Sigmoid colon (tissue), 7 donors: ENCODE results near the gene CSNK1D. TPM values are rescaled to one million over a fixed set of nuclear protein-coding genes. Genes with fewer than 3 reads are reported as not detected.

Source experiments
- DNase-seq: peaks from one replicate; pipeline ENCODE4 v3.0.0-alpha.2; 2019
- H3K27ac ChIP-seq, 4 donors: fragments of 200-600 bp; sonication (generic); one replicate each; pipeline ENCODE4 v1.5.1; 2016 to 2019; ENCODE audit warnings: mild to moderate bottlenecking in 1 of 4
- H3K27me3 ChIP-seq, 3 donors: fragments of 200-600 bp; sonication (generic); one replicate each; pipeline ENCODE4 v1.5.1; 2019; ENCODE audit warnings: mild to moderate bottlenecking in 1 of 3
- H3K36me3 ChIP-seq, 4 donors: fragments of 200-600 bp; sonication (generic); one replicate each; pipeline ENCODE4 v1.5.1; 2016 to 2019
- H3K4me1 ChIP-seq, 4 donors: fragments of 200-600 bp; sonication (generic); one replicate each; pipeline ENCODE4 v1.5.1; 2017 to 2019
- H3K4me3 ChIP-seq, 4 donors: fragments of 200-600 bp; sonication (generic); one replicate each; pipeline ENCODE4 v1.5.1; 2017 to 2019; ENCODE audit warnings: mild to moderate bottlenecking in 2 of 4, moderate library complexity in 1 of 4
- H3K9me3 ChIP-seq, 4 donors: fragments of 200-600 bp in 3 of 4; sonication (generic) in 3 of 4; one replicate each; pipeline versions ENCODE4 v1.5.1 to v1.6.1; 2013 to 2019
- CTCF ChIP-seq, 4 experiments: fragments of 450-650 bp in 3 of 4; fragments of 200-600 bp in 1 of 4; IDR thresholded peaks; one replicate each; pipeline ENCODE4 v1.5.1; 2016 to 2019; ENCODE audit warnings: antibody characterized with exemption in 4 of 4, mild to moderate bottlenecking in 3 of 4, moderate library complexity in 2 of 4
- EP300 ChIP-seq, 4 donors: sonication (generic); formaldehyde crosslinking; IDR thresholded peaks; one replicate each; pipeline ENCODE4 v1.6.1; 2017; ENCODE audit warnings: antibody characterized with exemption in 4 of 4
- POLR2A ChIP-seq, 2 donors: fragments of 450-650 bp; IDR thresholded peaks; one replicate each; pipeline ENCODE4 v1.6.1; 2016; ENCODE audit warnings: antibody characterized with exemption in 2 of 2, mild to moderate bottlenecking in 2 of 2, moderate library complexity in 2 of 2
- POLR2AphosphoS5 ChIP-seq, 4 donors: sonication (generic); formaldehyde crosslinking; IDR thresholded peaks; one replicate each; pipeline ENCODE4 v1.6.1; 2017; ENCODE audit warnings: antibody characterized with exemption in 4 of 4
- WGBS, 2 donors: extraction: QIAGEN DNeasy Blood & Tissue Kit; methylation state at CpG; one replicate each; pipeline ENCODE4 v1.1.7; 2013; 5-methylcytosine and 5-hydroxymethylcytosine counted together
- intact Hi-C: fragments of 100-400 bp; cut with DNase I; formaldehyde crosslinking; loops from one replicate; pipeline ENCODE4 v1.15.1; 2023
- polyA plus RNA-seq, 3 donors: library from polyadenylated mRNA; stranded (reverse); fragments of 200-250 nt; gene quantifications; one replicate each; pipeline ENCODE4 v1.2.3, GENCODE V29; 2013
- total RNA-seq, 4 donors: library from RNA; depleted of rRNA; stranded (reverse); fragments of >200 nt; gene quantifications; one replicate each; pipeline ENCODE4 v1.1.0, GENCODE V29; 2016
- donor health status: healthy with polysubstance abuse.
- donor health status: Bipolar disorder and iron deficiency.
- donor health status: healthy.

The CSNK1D gene
- total and polyA plus RNA-seq, 7 donors, result 45.1 to 142 (median 55.9) TPM

DNA sequence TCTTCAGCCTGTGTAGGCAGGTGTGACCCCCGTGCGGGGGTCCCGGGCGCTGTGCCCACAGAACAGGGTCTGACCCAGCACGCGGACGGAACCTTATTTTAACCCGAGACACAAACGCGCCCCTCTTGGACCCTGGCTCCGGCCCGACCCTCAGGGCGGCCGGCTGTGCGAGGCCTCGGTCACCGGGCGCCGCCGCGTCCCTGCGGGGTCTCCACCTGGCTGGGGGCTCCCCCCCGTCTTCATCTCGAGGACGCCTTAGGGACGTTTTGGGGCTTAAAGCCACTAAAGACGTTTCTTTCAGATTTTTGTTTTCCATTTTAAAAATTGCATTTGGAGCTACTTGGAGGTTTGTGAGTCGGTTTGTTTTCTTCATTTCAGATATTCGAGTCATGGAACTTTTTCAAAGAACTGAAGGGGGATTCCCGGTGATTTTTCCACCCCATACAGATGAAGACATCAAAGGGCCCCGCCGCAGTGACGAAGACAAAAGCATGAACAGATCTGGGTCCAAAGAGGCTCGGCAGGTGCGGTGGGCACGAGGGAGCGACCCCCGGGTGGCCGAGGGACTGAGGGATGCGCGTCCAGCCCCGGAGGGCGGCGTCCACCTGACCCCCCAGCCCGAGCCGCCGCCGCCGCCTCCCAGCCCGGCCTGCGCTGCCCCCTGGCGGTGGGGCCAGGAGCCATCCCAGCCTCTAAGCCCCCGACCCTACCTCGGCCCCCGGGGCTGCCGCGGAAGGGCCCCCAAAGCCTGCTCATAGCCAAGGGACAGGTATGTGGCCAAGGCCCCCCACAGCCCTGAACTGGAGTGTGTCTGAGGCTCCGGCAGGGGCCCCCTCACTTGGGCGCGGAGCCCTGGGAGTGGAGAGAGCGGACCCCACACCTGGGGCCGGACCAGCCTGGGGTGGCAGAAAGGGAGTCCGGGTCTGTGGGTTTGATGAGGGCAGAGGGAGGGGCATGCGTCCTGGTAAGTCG is 47.7 kb upstream of the CSNK1D start:
- Histone ChIP-seq H3K9me3 (no peaks in the 10 kb centered on the region), H3K27me3 (peaks cover under 1 to 7% (median 6%) of the 10 kb centered on the region in 3 donors), H3K27ac (no peak overlapping the region), H3K36me3 (peaks cover 0 to 5% (median 0%) of the 10 kb centered on the region in 4 donors), H3K4me3 (peak overlapping the region in 1 of 4 donors; percentile 25), H3K4me1 (peaks cover 0 to 11% (median 6%) of the 10 kb centered on the region in 4 donors)
- intact Hi-C loops, result loop anchor here (1.0 to 2.0 kb wide), 3 partner anchors 22 to 116 kb away; no protein-coding TSS in a partner anchor
- no peak for DNase-seq
- no peak for TF ChIP-seq EP300 (IDR thresholded peaks at IDR 0.05)
- TF ChIP-seq CTCF (IDR thresholded peaks at IDR 0.05), result peak; percentile 82 to 97 (median 90)
- WGBS, 2 donors, result 42 to 46% methylated on average over 65 of the region's 65 CpGs

DNA sequence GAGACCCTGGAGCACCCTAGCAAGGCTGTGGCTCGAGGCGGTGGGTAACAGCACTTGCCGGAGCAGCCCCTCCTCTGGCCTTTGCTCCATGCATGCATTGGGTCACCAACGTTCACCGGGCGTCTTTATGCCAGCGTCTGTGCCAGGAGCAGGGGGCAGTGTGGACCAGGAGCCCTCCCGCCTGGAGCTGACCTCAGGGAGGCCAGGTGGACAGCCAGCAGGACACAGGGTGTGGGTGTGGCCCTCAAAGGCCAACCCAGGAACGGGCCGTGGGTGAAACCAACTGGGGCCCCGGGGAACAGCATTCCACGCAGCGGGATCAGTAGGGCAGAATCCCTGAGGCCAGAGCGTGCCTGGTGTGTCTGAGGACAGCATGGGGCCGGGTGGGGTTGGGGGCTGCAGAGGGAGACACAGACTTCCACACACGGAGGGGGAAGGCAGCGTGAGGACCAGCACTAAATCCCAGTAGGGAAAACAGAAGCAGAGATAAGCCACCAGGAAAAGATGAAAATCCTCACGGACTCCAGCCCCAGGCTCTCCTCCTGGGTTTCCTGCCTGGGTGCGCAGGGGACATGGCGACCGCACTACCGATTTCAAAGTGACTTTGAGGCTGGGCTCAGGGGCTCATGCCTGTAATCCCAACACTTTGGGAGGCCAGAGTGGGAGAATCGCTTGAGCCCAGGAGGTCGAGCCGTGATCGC is 46.8 kb upstream of the CSNK1D start:
- TF ChIP-seq POLR2AphosphoS5 (IDR thresholded peaks at IDR 0.05), result no peak
- no peak for TF ChIP-seq EP300 (IDR thresholded peaks at IDR 0.05)
- TF ChIP-seq CTCF (IDR thresholded peaks at IDR 0.05), result no peak
- no peak for TF ChIP-seq POLR2A (IDR thresholded peaks at IDR 0.05)
- Histone ChIP-seq H3K4me1 (peaks cover 0 to 11% (median 6%) of the 10 kb centered on the region in 4 donors), H3K4me3 (no peak overlapping the region), H3K36me3 (peaks cover 0 to 3% (median 0%) of the 10 kb centered on the region in 4 donors), H3K9me3 (no peaks in the 10 kb centered on the region), H3K27me3 (peaks cover 8 to 17% (median 15%) of the 10 kb centered on the region in 3 donors), H3K27ac (no peak overlapping the region)
- 41 to 76% methylated on average over 26 of the region's 26 CpGs for WGBS, 2 donors
- no peak for DNase-seq
- intact Hi-C loops, result loop anchor here (2.0 kb wide), 2 partner anchors 21 to 115 kb away; no protein-coding TSS in a partner anchor

DNA sequence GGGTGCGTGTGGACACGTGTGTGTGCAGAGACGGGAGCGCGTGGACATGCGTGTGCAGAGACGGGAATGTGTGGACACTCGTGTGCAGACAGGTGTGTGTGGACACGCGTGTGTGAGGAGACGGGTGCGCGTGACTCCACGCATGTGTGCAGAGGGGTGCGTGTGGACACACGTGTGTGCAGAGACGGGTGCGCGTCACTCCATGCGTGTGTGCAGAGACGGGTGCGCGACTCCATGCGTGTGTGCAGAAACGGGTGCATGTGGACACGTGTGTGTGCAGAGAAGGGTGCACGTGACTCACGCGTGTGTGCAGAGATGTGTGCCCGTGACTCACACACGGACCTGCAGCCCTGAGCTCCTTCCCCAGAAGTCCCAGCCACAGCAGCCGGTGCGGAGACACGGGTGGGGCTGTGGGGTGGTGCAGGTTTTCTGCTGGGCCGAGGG is 46.1 kb upstream of the CSNK1D start:
- H3K4me3 ChIP-seq, result no peak overlapping the region
- H3K27ac ChIP-seq, result no peak overlapping the region
- TF ChIP-seq POLR2AphosphoS5 (IDR thresholded peaks at IDR 0.05) (no peak), POLR2A (IDR thresholded peaks at IDR 0.05) (no peak), EP300 (IDR thresholded peaks at IDR 0.05) (no peak), CTCF (IDR thresholded peaks at IDR 0.05) (no peak)
- H3K36me3 ChIP-seq, result no peaks in the 10 kb centered on the region
- intact Hi-C loops, result loop anchor here (2.0 kb wide), 2 partner anchors 21 to 115 kb away; no protein-coding TSS in a partner anchor
- H3K4me1 ChIP-seq, result peaks cover 0 to 11% (median 6%) of the 10 kb centered on the region in 4 donors
- no peak for DNase-seq
- peaks cover 14 to 23% (median 22%) of the 10 kb centered on the region in 3 donors for H3K27me3 ChIP-seq
- H3K9me3 ChIP-seq, result no peaks in the 10 kb centered on the region
- 84 to 95% methylated on average over 35 of the region's 35 CpGs for WGBS, 2 donors

GRCh38 chr17:82318772-82319606 is 45.5 kb upstream of the CSNK1D start:
- no peaks in the 10 kb centered on the region for H3K9me3 ChIP-seq
- intact Hi-C loops, result no loop called here
- 95 to 97% methylated on average over 76 of the region's 76 CpGs for WGBS, 2 donors
- H3K36me3 ChIP-seq, result no peaks in the 10 kb centered on the region
- no peak for DNase-seq
- no peak overlapping the region for H3K27ac ChIP-seq
- peaks cover 0 to 11% (median 6%) of the 10 kb centered on the region in 4 donors for H3K4me1 ChIP-seq
- no peak overlapping the region for H3K4me3 ChIP-seq
- H3K27me3 ChIP-seq, result peaks cover 19 to 30% (median 28%) of the 10 kb centered on the region in 3 donors
- TF ChIP-seq CTCF (IDR thresholded peaks at IDR 0.05) (no peak), EP300 (IDR thresholded peaks at IDR 0.05) (no peak), POLR2AphosphoS5 (IDR thresholded peaks at IDR 0.05) (no peak), POLR2A (IDR thresholded peaks at IDR 0.05) (no peak)
